Caco-2 (cell line): Measurements from ENCODE around the gene STARD4. TPM values are rescaled to one million over a fixed set of nuclear protein-coding genes. Genes with fewer than 3 reads are reported as not detected.

ENCODE experiments used
- BruUV-seq: library from RNA; stranded (reverse); fragments of 400-500 nt; replicated peaks from 2 replicates; lab custom pipeline; 2021; lab: Mats Ljungman, UMichigan
- CTCF ChIA-PET: fragments of 300-600 bp; sonication (Branson Sonifier 250); formaldehyde crosslinking; loops from one replicate; lab custom pipeline; 2022; ENCODE audit warnings: antibody characterized with exemption; lab: Charles Lee
- POLR2A ChIA-PET: fragments of 300-600 bp; sonication (Branson Sonifier 250); formaldehyde crosslinking; loops from one replicate; lab custom pipeline; 2022; ENCODE audit warnings: antibody characterized with exemption; lab: Charles Lee
- DNase-seq, 2 experiments: peaks; one replicate each; pipeline versions ENCODE4 v3.0.0 to v3.0.0-alpha.2; 2020 to 2022
- H3K27me3 ChIP-seq: replicated peaks from 2 replicates; pipeline ENCODE4 v1.6.0; 2011; ENCODE audit warnings: low read length; ENCODE audit not compliant: control insufficient read depth, insufficient read depth
- H3K36me3 ChIP-seq: 2 replicates; pipeline ENCODE4 v1.5.1; 2011; ENCODE audit warnings: low read length; ENCODE audit not compliant: control insufficient read depth, insufficient read depth
- H3K4me1 ChIP-seq: fragments of 250-450 bp; sonication (Bioruptor Pico); 2 replicates; pipeline ENCODE4 v1.5.1; 2020; ENCODE audit warnings: mild to moderate bottlenecking
- H3K4me3 ChIP-seq: 2 replicates; pipeline ENCODE4 v1.5.1; 2011; ENCODE audit warnings: low read depth, mild to moderate bottlenecking, control low read depth, low read length
- H3K9me3 ChIP-seq: fragments of 250-450 bp; sonication (Bioruptor Pico); 2 replicates; pipeline ENCODE4 v1.5.1; 2020; ENCODE audit warnings: mild to moderate bottlenecking, moderate library complexity
- H3K27ac Mint-ChIP-seq: one replicate; pipeline ENCODE4 v1.8.0; 2022; ENCODE audit warnings: mixed read lengths; ENCODE audit not compliant: unreplicated experiment
- H3K27me3 Mint-ChIP-seq: one replicate; pipeline ENCODE4 v1.8.0; 2022; ENCODE audit warnings: mixed read lengths; ENCODE audit not compliant: insufficient read depth, unreplicated experiment
- H3K36me3 Mint-ChIP-seq: one replicate; pipeline ENCODE4 v1.8.0; 2022; ENCODE audit warnings: mild to moderate bottlenecking, mixed read lengths; ENCODE audit not compliant: insufficient read depth, unreplicated experiment
- H3K4me1 Mint-ChIP-seq: one replicate; pipeline ENCODE4 v1.8.0; 2022; ENCODE audit warnings: low read depth, mixed read lengths; ENCODE audit not compliant: unreplicated experiment
- H3K4me3 Mint-ChIP-seq: one replicate; pipeline ENCODE4 v1.8.0; 2022; ENCODE audit warnings: mild to moderate bottlenecking, moderate library complexity, mixed read lengths; ENCODE audit not compliant: unreplicated experiment
- H3K9me3 Mint-ChIP-seq: one replicate; pipeline ENCODE4 v1.8.0; 2022; ENCODE audit warnings: mixed read lengths; ENCODE audit not compliant: unreplicated experiment
- CTCF ChIP-seq, 2 experiments: fragments of 200-600 bp in 1 of 2; IDR thresholded peaks; 1 replicate in 1 of 2; 2 replicates in 1 of 2; pipeline versions ENCODE4 v1.5.1 to v1.8.0; 2011 to 2022; ENCODE audit warnings: antibody characterized with exemption in 1 of 2, control low read depth in 1 of 2, inconsistent platforms in 1 of 2, low read depth in 1 of 2, low read length in 1 of 2, mild to moderate bottlenecking in 1 of 2, moderate library complexity in 1 of 2; ENCODE audit not compliant: insufficient read depth in 1 of 2, severe bottlenecking in 1 of 2, unreplicated experiment in 1 of 2
- intact Hi-C: fragments of 100-400 bp; cut with micrococcal nuclease; formaldehyde crosslinking; loops from one replicate; pipeline ENCODE4 v1.10.0; 2022; ENCODE audit not compliant: unreplicated experiment
- total RNA-seq: library from RNA; stranded (reverse); gene quantifications from 2 replicates; pipeline ENCODE4 v1.2.3, GENCODE V29; 2022

STARD4 gene
- total RNA-seq, 1 experiment from 2014 or later, result 113 TPM

GRCh38 chr5:111548992-111549649, 36.8 kb upstream of the STARD4 start:
- intact Hi-C loops, result no loop called here
- H3K27me3 Mint-ChIP-seq, result no peaks in the 10 kb centered on the region
- no peak overlapping the region for H3K27ac Mint-ChIP-seq
- no peak for TF ChIP-seq CTCF (IDR thresholded peaks at IDR 0.05; ENCODE audit: insufficient read depth in 1 of 2, low read depth in 1 of 2, low read length in 1 of 2, severe bottlenecking in 1 of 2, unreplicated experiment in 1 of 2)
- Histone ChIP-seq H3K36me3 (no peaks in the 10 kb centered on the region), H3K4me3 (no peak overlapping the region), H3K27me3 (no peaks in the 10 kb centered on the region), H3K9me3 (no peaks in the 10 kb centered on the region), H3K4me1 (no peaks in the 10 kb centered on the region)
- CTCF ChIA-PET, result no interaction called here
- no peaks in the 10 kb centered on the region for H3K4me1 Mint-ChIP-seq
- H3K4me3 Mint-ChIP-seq, result no peak overlapping the region
- no TSS peak for BruUV-seq
- no peaks in the 10 kb centered on the region for H3K36me3 Mint-ChIP-seq
- POLR2A ChIA-PET, result no interaction called here
- H3K9me3 Mint-ChIP-seq, result no peaks in the 10 kb centered on the region
- DNase-seq, result no peak

GRCh38 chr5:111548348-111548950, 36.1 kb upstream of the STARD4 start:
- H3K9me3 Mint-ChIP-seq, result no peaks in the 10 kb centered on the region
- DNase-seq, result no peak
- no TSS peak for BruUV-seq
- intact Hi-C loops, result no loop called here
- Histone ChIP-seq H3K36me3 (no peaks in the 10 kb centered on the region), H3K4me1 (no peaks in the 10 kb centered on the region), H3K27me3 (no peaks in the 10 kb centered on the region), H3K4me3 (no peak overlapping the region), H3K9me3 (no peaks in the 10 kb centered on the region)
- H3K27ac Mint-ChIP-seq, result no peak overlapping the region
- no peaks in the 10 kb centered on the region for H3K4me1 Mint-ChIP-seq
- H3K4me3 Mint-ChIP-seq, result no peak overlapping the region
- H3K36me3 Mint-ChIP-seq, result no peaks in the 10 kb centered on the region
- no peak for TF ChIP-seq CTCF (IDR thresholded peaks at IDR 0.05; ENCODE audit: insufficient read depth in 1 of 2, low read depth in 1 of 2, low read length in 1 of 2, severe bottlenecking in 1 of 2, unreplicated experiment in 1 of 2)
- CTCF ChIA-PET, result no interaction called here
- H3K27me3 Mint-ChIP-seq, result no peaks in the 10 kb centered on the region
- POLR2A ChIA-PET, result no interaction called here

- POLR2A ChIA-PET, result no interaction called here
- H3K4me3 ChIP-seq, result no peak overlapping the region
- no peaks in the 10 kb centered on the region for H3K4me1 Mint-ChIP-seq
- no peak overlapping the region for H3K4me3 Mint-ChIP-seq
- no peak for TF ChIP-seq CTCF (IDR thresholded peaks at IDR 0.05; ENCODE audit: insufficient read depth in 1 of 2, low read depth in 1 of 2, low read length in 1 of 2, severe bottlenecking in 1 of 2, unreplicated experiment in 1 of 2)
- intact Hi-C loops, result no loop called here
- no peaks in the 10 kb centered on the region for H3K27me3 ChIP-seq
- H3K9me3 Mint-ChIP-seq, result no peaks in the 10 kb centered on the region
- CTCF ChIA-PET, result no interaction called here
- DNase-seq, result no peak
- no TSS peak for BruUV-seq
- H3K36me3 ChIP-seq, result no peaks in the 10 kb centered on the region
- no peaks in the 10 kb centered on the region for H3K36me3 Mint-ChIP-seq
- no peaks in the 10 kb centered on the region for H3K9me3 ChIP-seq
- H3K27ac Mint-ChIP-seq, result no peak overlapping the region
- H3K4me1 ChIP-seq, result no peaks in the 10 kb centered on the region
- H3K27me3 Mint-ChIP-seq, result peaks cover 2% of the 10 kb centered on the region
Measured at GRCh38 chr5:111545031-111545430, 32.7 kb upstream of the STARD4 start.
